ENCODE measurements around the gene ZNF169. TPM values are rescaled to one million over a fixed set of nuclear protein-coding genes. Genes with fewer than 3 reads are reported as not detected.

ZNF169 gene
- total RNA-seq (7.9 TPM), polyA plus RNA-seq (ENCODE audit: insufficient read depth, low read depth, low replicate concordance) (1.6 TPM)
- long read RNA-seq, donor 1, partial matches to known transcripts: 0 of 1 reads
- long read RNA-seq, donor 1, other reads (novel, unspliced or antisense): 0 of 1 reads
- long read RNA-seq, donor 2: 0 reads
- long read RNA-seq, donor 3, partial matches to known transcripts: 0 of 1 reads
- long read RNA-seq, donor 3, other reads (novel, unspliced or antisense): 0 of 1 reads
- long read RNA-seq, donor 4, partial matches to known transcripts: 0 of 1 reads
- long read RNA-seq, donor 4, other reads (novel, unspliced or antisense): 0 of 1 reads
- long read RNA-seq, donor 5: 0 reads
- long read RNA-seq, donor 6: 0 reads
- long read RNA-seq, donor 7, partial matches to known transcripts: 1 of 4 reads
- long read RNA-seq, donor 7, other reads (novel, unspliced or antisense): 2 of 4 reads
- long read RNA-seq, donor 8: 0 reads
- long read RNA-seq, donor 9: 0 reads
- long read RNA-seq, donor 10, partial matches to known transcripts: 0 of 1 reads
- long read RNA-seq, donor 10, other reads (novel, unspliced or antisense): 0 of 1 reads

- no peaks in the 10 kb centered on the region for H3K27me3 ChIP-seq (ENCODE audit: control insufficient read depth, insufficient read depth, low read length)
- peak; percentile 90 to 96 (median 93) for DNase-seq
- H3K36me3 ChIP-seq (ENCODE audit: control insufficient read depth in 2 of 3, insufficient read depth in 3 of 3, low read length in 3 of 3): no peaks in the 10 kb centered on the region
- peak within 1 kb of the TSS; percentile 69 to 90 (median 75) for H3K9ac ChIP-seq (ENCODE audit: low read length in 3 of 3)
- intact Hi-C loops (cut with DNase I): no loop called here
- H3K9me3 ChIP-seq (ENCODE audit: control insufficient read depth in 2 of 3, insufficient read depth in 1 of 3, low read length in 3 of 3): no peaks in the 10 kb centered on the region
- no peak within 1 kb of the TSS for H3K27ac ChIP-seq (ENCODE audit: low read depth in 2 of 2, low read length in 2 of 2)
- H3K4me1 ChIP-seq (ENCODE audit: control insufficient read depth in 2 of 3, insufficient read depth in 2 of 3, low read depth in 1 of 3, low read length in 3 of 3): no peaks in the 10 kb centered on the region
- FAIRE-seq: peak; percentile 38
- TF ChIP-seq CTCF (IDR thresholded peaks at IDR 0.05; ENCODE audit: borderline replicate concordance, extremely low read depth, insufficient read depth): no peak
- H3K4me3 ChIP-seq (ENCODE audit: low read length in 3 of 3): peak within 1 kb of the TSS; percentile 80 to 88 (median 87)
Observed at GRCh38 chr9:94259077-94259862, at the start of gene ZNF169. Gene ZNF169, plus strand, starts transcription at chr9:94259298. Its CDS starts 19,515 bp downstream, at chr9:94278813.

- H3K4me1 ChIP-seq (ENCODE audit: control insufficient read depth in 2 of 3, insufficient read depth in 2 of 3, low read depth in 1 of 3, low read length in 3 of 3): no peaks in the 10 kb centered on the region
- no peak for DNase-seq
- no peaks in the 10 kb centered on the region for H3K9me3 ChIP-seq (ENCODE audit: control insufficient read depth in 2 of 3, insufficient read depth in 1 of 3, low read length in 3 of 3)
- H3K27me3 ChIP-seq (ENCODE audit: control insufficient read depth, insufficient read depth, low read length): no peaks in the 10 kb centered on the region
- no peak overlapping the region for H3K27ac ChIP-seq (ENCODE audit: low read depth in 2 of 2, low read length in 2 of 2)
- no peak for TF ChIP-seq CTCF (IDR thresholded peaks at IDR 0.05; ENCODE audit: borderline replicate concordance, extremely low read depth, insufficient read depth)
- H3K36me3 ChIP-seq (ENCODE audit: control insufficient read depth in 2 of 3, insufficient read depth in 3 of 3, low read length in 3 of 3): no peaks in the 10 kb centered on the region
- intact Hi-C loops (cut with DNase I): loop anchor here (5.0 kb wide), 1 partner anchor 144 kb away; no protein-coding TSS in a partner anchor
- H3K4me3 ChIP-seq (ENCODE audit: low read length in 3 of 3): no peak overlapping the region
- FAIRE-seq: no peak
- no peak overlapping the region for H3K9ac ChIP-seq (ENCODE audit: low read length in 3 of 3)
Observed at GRCh38 chr9:94210616-94211603, 48.2 kb upstream of the ZNF169 start.

- no peaks in the 10 kb centered on the region for H3K9me3 ChIP-seq (ENCODE audit: control insufficient read depth in 2 of 3, insufficient read depth in 1 of 3, low read length in 3 of 3)
- H3K4me3 ChIP-seq (ENCODE audit: low read length in 3 of 3): no peak overlapping the region
- H3K9ac ChIP-seq (ENCODE audit: low read length in 3 of 3): no peak overlapping the region
- H3K36me3 ChIP-seq (ENCODE audit: control insufficient read depth in 2 of 3, insufficient read depth in 3 of 3, low read length in 3 of 3): no peaks in the 10 kb centered on the region
- H3K27me3 ChIP-seq (ENCODE audit: control insufficient read depth, insufficient read depth, low read length): no peaks in the 10 kb centered on the region
- DNase-seq (no peak), FAIRE-seq (no peak)
- TF ChIP-seq CTCF (IDR thresholded peaks at IDR 0.05; ENCODE audit: borderline replicate concordance, extremely low read depth, insufficient read depth): no peak
- no peak overlapping the region for H3K27ac ChIP-seq (ENCODE audit: low read depth in 2 of 2, low read length in 2 of 2)
- intact Hi-C loops (cut with DNase I): loop anchor here (5.0 kb wide), 1 partner anchor 145 kb away; no protein-coding TSS in a partner anchor
- no peaks in the 10 kb centered on the region for H3K4me1 ChIP-seq (ENCODE audit: control insufficient read depth in 2 of 3, insufficient read depth in 2 of 3, low read depth in 1 of 3, low read length in 3 of 3)
Observed at GRCh38 chr9:94212091-94212490, 47.0 kb upstream of the ZNF169 start.
